NCI-H748 treated with DMSO at 0.1 percent for 48 hours (cell line): ENCODE data around the gene SOX3.

Source experiments
- DNase-seq: peaks from one replicate; lab custom pipeline; 2025; lab: John Stamatoyannopoulos, UW

The SOX3 gene

GRCh38 chrX:140504371-140505324 lies at the start of gene SOX3:
Gene SOX3, minus strand, starts transcription at chrX:140505069. Its CDS starts 9 bp downstream, at chrX:140505060.
- DNase-seq, result peak; percentile 8

DNA sequence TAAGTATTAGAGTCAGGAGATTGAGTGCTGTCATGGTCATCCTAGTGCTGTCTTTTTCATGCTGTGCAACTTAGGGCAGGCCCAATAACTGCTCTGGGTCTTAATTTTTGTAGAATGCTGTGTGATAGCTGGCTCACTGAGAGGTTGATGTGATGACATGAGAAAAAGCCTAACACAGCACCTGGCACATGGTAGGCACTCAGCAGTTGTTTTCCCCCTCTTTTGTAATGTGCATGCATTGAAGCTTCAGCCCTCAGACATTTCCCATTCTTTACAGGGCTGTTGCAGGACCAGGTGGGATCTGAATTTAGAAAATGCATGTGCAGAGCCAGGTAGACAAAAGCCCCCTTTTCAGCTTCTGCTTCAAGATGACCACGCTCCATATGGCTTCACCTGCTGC lies 44.1 kb upstream of the SOX3 start:
- peak; percentile 41 for DNase-seq

DNA sequence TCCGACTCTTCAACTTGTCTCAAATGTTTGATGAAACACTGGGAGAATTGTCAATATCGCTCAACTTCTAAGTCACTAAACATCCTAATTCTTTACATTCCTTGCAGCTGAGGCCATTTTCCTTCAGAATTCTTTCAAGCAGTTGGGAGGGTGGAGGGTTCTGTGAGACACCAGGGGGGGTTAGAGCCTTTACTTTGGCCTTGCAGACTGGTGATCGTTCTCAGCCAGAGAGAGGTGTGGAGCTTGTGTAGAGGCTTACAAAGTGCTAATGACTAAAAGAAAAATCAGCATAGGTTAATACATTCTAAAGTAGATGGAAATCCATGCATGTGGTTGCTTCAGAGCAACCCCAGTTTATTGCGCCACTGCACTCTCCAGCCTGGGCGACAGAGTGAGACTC lies 21.3 kb upstream of the SOX3 start:
- DNase-seq, result no peak

DNA sequence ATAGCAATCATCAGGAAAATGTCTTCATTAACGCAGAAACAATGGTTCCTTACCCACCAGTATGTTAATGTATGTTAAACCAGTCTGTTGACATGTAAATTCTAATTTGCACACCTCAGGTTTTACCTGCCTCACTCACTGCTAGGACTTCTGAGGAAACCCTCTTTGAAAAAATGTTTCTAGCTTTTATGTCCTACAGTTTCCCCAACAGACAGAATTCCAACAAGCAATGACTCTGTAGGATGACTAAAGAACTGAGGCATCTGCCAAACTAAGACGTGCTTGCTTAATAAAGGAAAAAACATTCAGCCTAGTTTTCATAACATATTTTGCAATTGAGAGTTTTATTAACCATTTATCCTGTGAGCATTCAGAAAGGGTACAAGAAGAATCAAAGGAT lies 20.6 kb upstream of the SOX3 start:
- DNase-seq, result no peak

DNA sequence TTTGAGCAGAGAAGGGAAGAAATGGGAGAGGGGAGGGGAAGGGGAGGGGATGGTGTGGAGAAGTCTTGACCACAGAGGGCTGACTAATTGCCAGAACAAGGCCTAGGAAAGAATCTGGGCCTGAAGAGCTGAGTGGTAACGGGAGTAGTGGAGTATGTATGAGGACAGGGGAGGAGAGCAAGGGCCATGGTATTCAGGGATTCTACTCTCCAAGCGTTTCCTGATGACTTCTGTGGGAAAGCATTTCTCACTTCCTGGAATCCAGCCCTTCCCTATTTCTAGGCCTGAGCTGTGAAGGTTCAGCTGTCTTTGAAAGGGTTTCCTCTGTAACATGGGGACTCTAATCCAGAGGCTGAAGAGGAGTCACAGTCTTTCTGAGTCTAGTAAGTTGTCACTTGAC lies 19.7 kb upstream of the SOX3 start:
- no peak for DNase-seq

DNA sequence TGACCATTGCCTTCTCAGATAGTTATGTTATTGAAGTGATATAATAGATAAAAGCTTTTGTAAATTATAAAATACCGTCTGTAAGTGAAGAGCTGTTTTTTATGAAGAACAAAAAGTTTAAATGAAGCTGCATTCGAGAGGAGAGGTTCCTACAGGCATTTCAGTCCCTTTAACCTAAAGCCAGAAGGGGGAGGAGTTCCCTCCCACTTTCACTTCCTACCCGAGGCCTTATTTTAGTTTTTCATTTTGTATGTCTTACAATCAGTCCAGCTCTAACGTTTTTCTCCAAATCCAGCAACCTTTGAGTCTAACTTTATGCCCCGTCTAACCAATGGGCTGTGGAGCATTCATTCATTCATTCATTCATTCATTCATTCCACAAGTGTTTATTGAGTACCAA lies 16.5 kb upstream of the SOX3 start:
- no peak for DNase-seq

- DNase-seq, result no peak
Observed at GRCh38 chrX:140514554-140514953, 9.7 kb upstream of the SOX3 start.

- no peak for DNase-seq
Observed at GRCh38 chrX:140510895-140511295, 6.0 kb upstream of the SOX3 start.

- DNase-seq, result no peak
Observed at GRCh38 chrX:140510306-140510676, 5.4 kb upstream of the SOX3 start.

DNA sequence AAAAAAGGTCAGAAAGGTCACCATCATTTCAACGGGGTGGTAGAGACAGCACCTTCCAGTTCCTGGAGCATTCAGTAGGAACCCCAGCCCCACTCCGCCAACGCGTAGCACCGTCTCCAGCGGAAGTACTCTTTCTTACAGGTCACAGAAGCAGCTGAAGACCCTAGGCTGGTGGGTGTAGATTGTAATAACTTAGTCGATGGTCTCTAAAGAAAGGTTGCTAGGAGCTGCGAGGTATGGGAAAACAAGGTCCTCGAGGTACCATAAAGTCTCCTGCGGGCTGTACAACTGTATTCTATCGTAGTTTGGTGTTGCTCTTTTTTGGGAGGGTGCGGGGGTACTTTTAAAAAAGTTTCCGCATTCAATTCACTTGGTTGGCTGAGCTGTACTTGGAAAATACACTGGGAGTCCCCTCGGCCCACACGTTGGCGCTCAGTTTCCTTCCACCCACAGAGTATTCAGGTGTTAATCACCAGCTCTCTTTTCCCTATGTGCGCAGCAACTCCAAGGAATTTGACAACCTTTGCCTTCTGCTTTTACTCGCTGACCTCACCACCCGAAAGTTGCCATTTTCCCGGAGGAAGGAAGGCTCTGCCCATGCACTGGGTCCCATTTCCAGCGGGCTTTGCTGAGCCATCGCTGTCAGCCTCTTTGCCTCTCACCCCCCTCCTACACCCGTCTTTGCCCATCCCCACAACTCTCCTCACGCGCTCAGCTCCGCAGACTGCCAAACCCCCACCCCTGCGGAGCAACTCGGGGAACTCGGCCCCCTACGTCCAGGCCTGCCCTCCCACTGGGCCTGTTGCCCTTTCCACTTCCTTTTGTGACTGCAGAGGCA lies 4.8 kb upstream of the SOX3 start:
- DNase-seq, result no peak

GRCh38 chrX:140508958-140509357 lies 4.1 kb upstream of the SOX3 start:
- DNase-seq, result no peak

DNA sequence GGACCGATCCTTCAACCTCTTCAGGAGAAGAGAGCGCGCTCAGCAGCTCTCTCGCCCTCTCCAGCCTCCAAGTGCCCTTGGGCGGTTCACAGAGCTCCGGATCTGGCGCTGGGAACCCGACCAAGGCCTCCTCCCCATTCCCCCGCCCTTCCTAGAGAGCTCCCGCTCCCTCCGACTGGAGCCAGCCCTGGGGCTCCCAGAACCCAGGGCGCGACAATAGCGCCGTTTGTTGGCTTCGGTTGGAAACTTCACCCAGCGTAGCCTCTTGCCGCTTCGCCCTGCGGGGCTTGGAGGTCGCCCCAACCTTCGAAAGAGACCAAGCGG lies 3.1 kb upstream of the SOX3 start:
- DNase-seq, result no peak

DNA sequence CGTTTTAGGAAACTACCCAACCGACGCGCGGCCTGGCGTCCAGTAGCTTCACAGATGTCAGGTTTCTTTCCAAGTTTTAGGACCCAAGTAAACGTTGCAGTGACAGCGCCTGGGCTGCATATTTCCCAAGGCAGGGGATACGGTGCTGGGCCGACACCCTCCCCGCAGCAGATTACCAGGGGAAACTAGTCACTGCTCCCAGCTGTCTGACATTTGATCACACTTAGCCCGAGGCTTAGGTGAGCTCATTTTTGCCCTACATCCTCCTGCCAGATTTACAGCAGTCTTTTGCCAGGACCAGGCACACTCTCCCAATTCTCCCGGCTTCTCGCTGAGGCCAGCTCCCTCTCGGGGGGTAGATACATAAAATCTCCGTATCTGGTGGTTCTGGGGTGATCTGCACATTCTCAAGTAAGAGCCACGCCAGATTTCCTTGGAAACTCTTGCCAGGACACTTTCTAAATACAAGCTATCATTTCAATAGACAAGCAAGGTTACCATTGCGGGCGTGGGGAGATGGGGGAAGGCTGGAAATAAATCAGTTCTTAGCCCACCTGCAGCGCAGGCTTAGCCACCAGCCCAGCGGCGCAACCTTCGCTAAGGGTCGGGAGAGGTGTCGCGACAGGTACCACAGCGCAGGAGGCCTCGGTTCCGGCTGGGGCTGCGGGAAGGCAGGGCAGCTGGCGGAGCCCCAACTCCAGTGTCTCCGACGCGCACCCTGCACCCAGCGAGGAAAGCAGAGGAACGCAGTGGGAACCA lies 2.5 kb upstream of the SOX3 start:
- DNase-seq, result no peak

GRCh38 chrX:140505421-140506337 lies 810 bp upstream of the SOX3 start:
- DNase-seq, result peak; percentile 18

DNA sequence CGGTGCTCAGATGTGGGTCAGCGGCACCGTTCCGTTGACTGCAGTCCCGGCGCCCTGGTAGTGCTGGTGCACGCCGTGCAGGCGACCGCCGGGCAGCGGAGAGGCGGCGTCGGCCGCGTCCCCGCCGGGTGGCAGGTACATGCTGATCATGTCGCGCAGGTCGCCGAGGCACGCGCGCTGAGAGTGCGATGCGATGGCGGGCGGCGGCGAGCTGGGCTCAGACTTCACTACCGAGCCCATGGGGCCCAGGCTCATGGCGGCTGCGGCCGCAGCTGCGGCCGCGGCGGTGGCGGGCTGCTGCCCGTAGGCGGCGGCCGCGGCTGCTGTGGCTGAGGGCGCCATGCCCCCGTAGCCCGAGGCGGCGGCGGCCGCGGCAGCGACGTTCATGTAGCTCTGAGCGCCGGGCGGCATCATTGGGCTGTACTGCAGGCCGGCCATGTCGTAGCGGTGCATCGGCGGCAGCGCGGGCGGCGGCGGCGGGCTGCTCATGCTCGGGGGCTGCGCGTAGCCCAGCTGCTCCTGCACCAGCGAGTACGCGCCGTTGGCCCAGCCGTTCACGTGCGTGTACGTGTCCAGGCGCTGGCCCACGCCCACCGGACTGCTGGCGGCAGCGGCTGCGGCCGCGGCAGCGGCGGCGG lies 1.0 kb downstream of the SOX3 start:
- DNase-seq, result peak; percentile 34

- no peak for DNase-seq
Observed at GRCh38 chrX:140503238-140503601, 1.6 kb downstream of the SOX3 start.

DNA sequence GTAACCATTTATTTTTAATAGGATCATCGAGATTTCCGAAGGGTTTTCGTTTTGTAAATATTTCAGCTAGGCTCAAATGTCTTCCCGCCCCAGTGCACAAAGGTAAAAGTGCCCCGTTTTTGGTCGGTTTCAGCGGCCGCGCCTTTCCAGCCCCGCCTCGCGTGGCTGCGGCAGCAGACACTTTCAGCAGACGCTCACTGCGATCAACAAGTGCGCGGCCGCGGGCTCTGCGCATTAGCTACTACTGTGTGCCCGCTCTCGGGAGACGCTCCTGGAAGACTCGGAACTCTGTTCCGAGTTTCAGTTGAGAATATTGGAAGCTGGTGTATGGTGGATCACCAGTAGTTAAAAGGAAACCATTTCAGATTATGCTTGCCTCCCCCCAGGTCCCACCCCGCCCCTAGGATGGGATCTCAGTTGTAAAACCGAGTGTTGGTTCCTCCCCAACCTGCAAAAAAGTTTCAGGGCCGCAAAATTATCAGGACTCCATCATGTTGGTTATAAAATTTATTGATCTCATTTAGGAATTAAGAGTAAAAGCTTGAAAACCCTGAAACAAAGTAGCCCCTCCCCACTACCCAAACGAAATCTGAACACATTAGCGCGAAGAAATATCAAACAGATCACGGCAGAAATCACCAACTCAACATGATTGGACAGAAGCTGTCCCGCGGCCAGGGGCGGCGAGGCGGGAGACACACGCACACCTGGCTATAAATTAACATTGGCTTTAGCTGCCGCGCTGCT lies 2.2 kb downstream of the SOX3 start:
- peak; percentile 6 for DNase-seq

- DNase-seq, result no peak
Observed at GRCh38 chrX:140501940-140502468, 2.9 kb downstream of the SOX3 start.

DNA sequence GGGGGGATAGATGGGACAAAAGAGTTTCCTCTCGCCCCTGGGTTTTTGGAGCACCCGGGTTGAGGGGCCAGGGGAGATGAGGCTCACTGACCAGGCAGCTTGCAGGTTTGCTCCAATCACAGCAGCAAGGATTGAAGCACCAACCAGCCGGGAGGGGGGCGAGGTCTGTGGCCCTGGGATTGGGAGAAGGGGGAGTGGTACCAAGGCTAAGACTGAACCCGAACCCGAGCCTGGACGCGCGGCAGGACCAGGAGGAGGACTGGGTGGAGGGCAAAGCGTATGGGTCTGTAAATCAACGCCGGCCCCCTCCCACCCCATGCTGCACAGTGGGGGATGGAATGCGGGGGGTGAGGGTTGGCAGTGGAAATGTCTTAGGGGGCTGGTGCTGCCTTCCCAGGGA lies 3.5 kb downstream of the SOX3 start:
- no peak for DNase-seq

DNA sequence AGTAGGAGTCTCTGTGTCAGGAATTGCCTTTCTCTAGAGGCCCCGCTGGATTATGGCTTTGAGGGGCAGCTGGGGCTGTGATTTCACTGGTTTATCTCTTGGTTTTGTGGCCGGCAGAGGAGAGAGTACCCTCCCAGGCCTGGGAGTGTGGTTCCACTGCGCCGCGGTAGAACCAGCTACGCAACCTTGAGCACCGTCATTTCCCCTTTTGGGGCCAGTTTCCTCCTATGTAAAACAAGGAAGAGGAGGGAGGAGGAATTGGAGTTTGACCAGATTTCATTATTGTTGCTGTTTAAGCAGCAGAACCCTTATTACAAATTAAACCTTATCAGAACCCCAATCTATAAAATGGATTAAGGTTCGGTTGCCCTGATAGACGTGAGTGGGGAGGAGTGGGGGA lies 4.4 kb downstream of the SOX3 start:
- no peak for DNase-seq
